HepG2 (cell line): ENCODE data around the gene GLIPR1L2. TPM values are rescaled to one million over a fixed set of nuclear protein-coding genes. Genes with fewer than 3 reads are reported as not detected.

Experiments
- ARID5B ChIP-seq: IDR thresholded peaks from 2 replicates; pipeline ENCODE4 v1.4.0; 2020; ENCODE audit warnings: mild to moderate bottlenecking, missing genetic modification reagents
- CBFB ChIP-seq: sonication (generic); formaldehyde crosslinking; IDR thresholded peaks from 2 replicates; pipeline ENCODE4 v1.4.0; 2020; ENCODE audit warnings: missing genetic modification reagents
- E2F1 ChIP-seq: sonication (generic); formaldehyde crosslinking; IDR thresholded peaks from 2 replicates; pipeline ENCODE4 v1.5.0; 2020; ENCODE audit warnings: missing genetic modification reagents
- ELF1 ChIP-seq: sonication (generic); formaldehyde crosslinking; IDR thresholded peaks from 2 replicates; pipeline ENCODE4 v1.4.0; 2020; ENCODE audit warnings: missing genetic modification reagents
- FOXM1 ChIP-seq: sonication (generic); formaldehyde crosslinking; IDR thresholded peaks from 2 replicates; pipeline ENCODE4 v1.5.0; 2020; ENCODE audit warnings: missing genetic modification reagents
- JUN ChIP-seq: sonication (generic); formaldehyde crosslinking; IDR thresholded peaks from 2 replicates; pipeline ENCODE4 v1.4.0; 2020; ENCODE audit warnings: mild to moderate bottlenecking, missing genetic modification reagents
- MXD4 ChIP-seq: IDR thresholded peaks from 2 replicates; pipeline ENCODE4 v1.6.1; 2016; ENCODE audit warnings: mild to moderate bottlenecking, missing biosample characterization, missing genetic modification reagents
- PAX8 ChIP-seq: sonication (generic); formaldehyde crosslinking; IDR thresholded peaks from 2 replicates; pipeline ENCODE4 v1.8.0; 2022; ENCODE audit warnings: mild to moderate bottlenecking, missing genetic modification reagents, borderline replicate concordance
- PAXIP1 ChIP-seq: sonication (generic); formaldehyde crosslinking; conservative IDR thresholded peaks from 2 replicates; pipeline ENCODE4 v1.4.0; 2020; ENCODE audit warnings: mild to moderate bottlenecking, missing genetic modification reagents, moderate library complexity
- PITX1 ChIP-seq: sonication (generic); formaldehyde crosslinking; IDR thresholded peaks from 2 replicates; pipeline ENCODE4 v1.5.1; 2020; ENCODE audit warnings: mild to moderate bottlenecking, missing genetic modification reagents
- PREB ChIP-seq: sonication (generic); formaldehyde crosslinking; IDR thresholded peaks from 2 replicates; pipeline ENCODE4 v1.4.0; 2020; ENCODE audit warnings: missing genetic modification reagents
- REPIN1 ChIP-seq: sonication (generic); formaldehyde crosslinking; IDR thresholded peaks from 2 replicates; pipeline ENCODE4 v1.8.0; 2022; ENCODE audit warnings: missing genetic modification reagents, low read depth, mild to moderate bottlenecking, borderline replicate concordance
- SALL1 ChIP-seq: sonication (generic); formaldehyde crosslinking; IDR thresholded peaks from 2 replicates; pipeline ENCODE4 v1.8.0; 2022; ENCODE audit warnings: mild to moderate bottlenecking, missing genetic modification reagents
- YY1 ChIP-seq: IDR thresholded peaks from 2 replicates; pipeline ENCODE4 v1.6.1; 2011; ENCODE audit warnings: low read length, low read depth, moderate library complexity, mild to moderate bottlenecking; ENCODE audit not compliant: insufficient read depth, insufficient replicate concordance
- ZBTB33 ChIP-seq: sonication (generic); formaldehyde crosslinking; IDR thresholded peaks from 2 replicates; pipeline ENCODE4 v1.4.0; 2020; ENCODE audit warnings: missing genetic modification reagents
- ZFP90 ChIP-seq: sonication (generic); formaldehyde crosslinking; IDR thresholded peaks from 2 replicates; pipeline ENCODE4 v1.8.0; 2022; ENCODE audit warnings: missing genetic modification reagents, mild to moderate bottlenecking, inconsistent platforms, borderline replicate concordance
- ZNF317 ChIP-seq: sonication (generic); formaldehyde crosslinking; IDR thresholded peaks from 2 replicates; pipeline ENCODE4 v1.5.0; 2020; ENCODE audit warnings: mild to moderate bottlenecking, missing genetic modification reagents
- ZNF761 ChIP-seq: sonication (generic); formaldehyde crosslinking; conservative IDR thresholded peaks from 2 replicates; pipeline ENCODE4 v1.4.0; 2020; ENCODE audit warnings: mild to moderate bottlenecking, missing genetic modification reagents
- polyA plus RNA-seq, 8 experiments: library from polyadenylated mRNA; depleted of rRNA in 3 of 8; stranded (reverse) in 7 of 8; unstranded in 1 of 8; fragments of >200 nt; fragmentation: Illumina TruSeq in 4 of 8; extraction: Trizol in 4 of 8; gene quantifications; 2 replicates each; pipeline versions ENCODE4 v1.2.1 to v1.2.3, GENCODE V29; 2011 to 2016; ENCODE audit warnings: low read depth in 4 of 8, missing spikeins in 1 of 8, mixed read lengths in 1 of 8; ENCODE audit not compliant: insufficient read depth in 1 of 8
- total RNA-seq, 5 experiments: library from RNA; depleted of rRNA; stranded (reverse); fragments of >200 nt; fragmentation: Illumina TruSeq; extraction: Trizol; gene quantifications; 2 replicates each; pipeline ENCODE4 v1.2.3, GENCODE V29; 2016; ENCODE audit warnings: low read depth in 1 of 5

The GLIPR1L2 gene
- total and polyA plus RNA-seq, 2 of the 13 experiments (the other 11 are each of a cell fraction or from before 2014, with no cell fraction given) = not detected

- TF ChIP-seq ELF1 = no peak
- no peak for TF ChIP-seq MXD4
- TF ChIP-seq CBFB (CRISPR knock-in tag) = no peak
- TF ChIP-seq ARID5B (CRISPR knock-in tag) = peak; percentile 58; the same call in 1 of the 2 replicates
- TF ChIP-seq JUN (CRISPR knock-in tag) = no peak
- 0 out of 2 replicates have a peak, but pooled peaks have one; percentile 13 for TF ChIP-seq E2F1 (CRISPR knock-in tag)
- TF ChIP-seq PAXIP1 (CRISPR knock-in tag) = peak; percentile 75
- TF ChIP-seq ZNF317 = no peak
- TF ChIP-seq PITX1 (CRISPR knock-in tag) = no peak
- no peak for TF ChIP-seq REPIN1
- TF ChIP-seq ZBTB33 (CRISPR knock-in tag) = no peak
- no peak for TF ChIP-seq PREB (CRISPR knock-in tag)
- TF ChIP-seq ZNF761 (CRISPR knock-in tag) = no peak
- TF ChIP-seq PAX8 (CRISPR knock-in tag) = no peak
- TF ChIP-seq YY1 = no peak
- TF ChIP-seq FOXM1 (CRISPR knock-in tag) = no peak
- TF ChIP-seq SALL1 = peak; percentile 10; the same call in 1 of the 2 replicates
- no peak for TF ChIP-seq ZFP90 (CRISPR knock-in tag)
Observed at GRCh38 chr12:75444429-75445136, 53.7 kb downstream of the GLIPR1L2 start (continued).
